Stimulated activated CD8-positive, alpha-beta memory T cell treated with anti-CD3 and anti-CD28 coated beads, Interleukin-12 subunit alpha, Interleukin-12 subunit beta, amount 100 ng/mL, for 1 hour (primary cell): ENCODE measurements around the gene ADGRG7.

ENCODE experiments used
- DNase-seq: peaks from one replicate; pipeline ENCODE4 v3.0.0-alpha.2; 2020; ENCODE audit warnings: low read depth

The ADGRG7 gene

GRCh38 chr3:100700708-100701107 lies 91.3 kb downstream of the ADGRG7 start:
- DNase-seq, result no peak

- no peak for DNase-seq
Observed at GRCh38 chr3:100702082-100702979, 92.9 kb downstream of the ADGRG7 start.

- no peak for DNase-seq
Observed at GRCh38 chr3:100702980-100703345, 93.6 kb downstream of the ADGRG7 start.

- DNase-seq, result no peak
Observed at GRCh38 chr3:100703865-100704264, 94.5 kb downstream of the ADGRG7 start.

- no peak for DNase-seq
Observed at GRCh38 chr3:100706365-100706764, 97.0 kb downstream of the ADGRG7 start.

GRCh38 chr3:100708644-100708988 lies 99.2 kb downstream of the ADGRG7 start:
- no peak for DNase-seq

- DNase-seq, result peak; percentile 97
Observed at GRCh38 chr3:100708989-100709841, 99.8 kb downstream of the ADGRG7 start, which contains the start of gene TFG. Gene TFG (plus strand): TSS chr3:100709494. CDS start chr3:100713686, 4,192 bp downstream.

GRCh38 chr3:100709842-100710260 lies 100.5 kb downstream of the ADGRG7 start:
- peak; percentile 18 for DNase-seq

- DNase-seq, result peak; percentile 4
Observed at GRCh38 chr3:100710261-100710968, 101.0 kb downstream of the ADGRG7 start.

- DNase-seq, result no peak
Observed at GRCh38 chr3:100715176-100715575, 105.8 kb downstream of the ADGRG7 start.

- no peak for DNase-seq
Observed at GRCh38 chr3:100717063-100717462, 107.7 kb downstream of the ADGRG7 start.

GRCh38 chr3:100717637-100718487 lies 108.5 kb downstream of the ADGRG7 start:
- no peak for DNase-seq

- no peak for DNase-seq
Observed at GRCh38 chr3:100719136-100719535, 109.7 kb downstream of the ADGRG7 start.

- no peak for DNase-seq
Observed at GRCh38 chr3:100720426-100720825, 111.0 kb downstream of the ADGRG7 start.

- no peak for DNase-seq
Observed at GRCh38 chr3:100725935-100726513, 116.6 kb downstream of the ADGRG7 start.

- DNase-seq, result no peak
Observed at GRCh38 chr3:100726706-100727105, 117.3 kb downstream of the ADGRG7 start.

- DNase-seq, result no peak
Observed at GRCh38 chr3:100730524-100730923, 121.1 kb downstream of the ADGRG7 start.

- DNase-seq, result no peak
Observed at GRCh38 chr3:100732435-100732834, 123.0 kb downstream of the ADGRG7 start.

GRCh38 chr3:100737334-100737733 lies 127.9 kb downstream of the ADGRG7 start:
- no peak for DNase-seq

GRCh38 chr3:100740207-100740606 lies 130.8 kb downstream of the ADGRG7 start:
- no peak for DNase-seq

- no peak for DNase-seq
Observed at GRCh38 chr3:100743535-100743934, 134.1 kb downstream of the ADGRG7 start.
